AG04450 (cell line): ENCODE results near the gene WDR77. TPM values are rescaled to one million over a fixed set of nuclear protein-coding genes. Genes with fewer than 3 reads are reported as not detected.

Source experiments
- CTCF ChIA-PET: fragments of 300-600, 350-600 bp; formaldehyde crosslinking; extraction: SDS; loops from one replicate; lab custom pipeline; 2022; ENCODE audit warnings: antibody characterized with exemption, inconsistent platforms; lab: Charles Lee
- POLR2A ChIA-PET: fragments of 350-600 bp; formaldehyde crosslinking; extraction: SDS; loops from one replicate; lab custom pipeline; 2021; ENCODE audit warnings: antibody characterized with exemption, inconsistent platforms; lab: Yijun Ruan, JAX
- DNase-seq: peaks from one replicate; pipeline ENCODE4 v3.0.0-alpha.2; 2011; ENCODE audit warnings: low read depth, low spot score
- H3K27ac ChIP-seq: one replicate; pipeline ENCODE4 v1.5.1; 2012; ENCODE audit warnings: low read depth, low read length, control low read depth
- H3K27me3 ChIP-seq: one replicate; pipeline ENCODE4 v1.6.0; 2012; ENCODE audit warnings: low read length; ENCODE audit not compliant: control insufficient read depth, insufficient read depth
- H3K4me3 ChIP-seq: 2 replicates; pipeline ENCODE4 v1.5.1; 2011; ENCODE audit warnings: mild to moderate bottlenecking, low read depth, low read length, control low read depth
- H3K9me3 ChIP-seq: 2 replicates; pipeline ENCODE4 v1.5.1; 2012; ENCODE audit warnings: low read length; ENCODE audit not compliant: control insufficient read depth, insufficient read depth
- polyA minus RNA-seq: library from RNA; depleted of rRNA, polyadenylated mRNA; stranded (reverse); fragments of >200 nt; gene quantifications from 2 replicates; pipeline ENCODE4 v1.2.3, GENCODE V29; 2011; rRNA and poly(A)+ RNA removed
- polyA plus RNA-seq: library from polyadenylated mRNA; depleted of rRNA; stranded (reverse); fragments of >200 nt; gene quantifications from 2 replicates; pipeline ENCODE4 v1.2.3, GENCODE V29; 2011; rRNA removed
- TF ChIP-seq, protein P1 (sequence below): IDR thresholded peaks from 2 replicates; pipeline ENCODE4 v1.5.1; 2011; ENCODE audit warnings: low read depth, low read length, control low read depth, inconsistent platforms

Gene WDR77
- polyA plus RNA-seq (80.9 and 86.9 TPM in 2 replicates), polyA minus RNA-seq (75.9 and 86.0 TPM in 2 replicates)

DNA sequence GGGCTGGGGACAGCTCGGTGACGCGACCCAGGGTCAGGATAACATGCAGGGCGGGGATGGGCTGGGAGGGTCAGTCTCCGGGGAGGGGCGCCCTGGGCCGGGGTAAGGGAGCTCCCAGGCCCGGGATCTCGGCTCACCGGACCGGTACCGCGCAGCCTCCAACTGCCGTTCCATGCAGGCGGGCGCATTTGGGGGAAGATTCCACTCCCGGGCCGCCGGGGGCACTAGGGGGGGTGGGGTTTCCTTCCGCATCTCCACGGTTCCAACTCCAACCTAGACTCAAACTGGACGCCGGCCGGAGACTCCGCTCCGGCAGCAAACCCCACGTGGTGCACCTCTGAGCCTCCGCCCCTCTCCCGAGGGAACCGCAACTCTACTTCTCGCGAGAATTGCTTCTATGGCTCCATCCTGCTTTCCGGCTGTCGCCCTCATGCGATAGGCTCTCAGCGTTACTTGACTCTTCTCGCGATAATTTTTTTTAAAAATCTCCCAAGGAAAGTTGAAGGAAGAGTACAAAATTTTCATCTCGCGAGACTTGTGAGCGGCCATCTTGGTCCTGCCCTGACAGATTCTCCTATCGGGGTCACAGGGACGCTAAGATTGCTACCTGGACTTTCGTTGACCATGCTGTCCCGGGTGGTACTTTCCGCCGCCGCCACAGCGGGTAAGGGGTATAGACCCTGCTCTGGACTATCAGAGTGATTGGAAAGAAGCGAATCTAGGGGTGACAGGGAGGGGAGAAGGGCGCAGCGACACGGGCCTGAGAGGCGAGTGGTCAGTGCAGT lies at the start of gene WDR77, which contains the start of gene ATP5PB:
Gene WDR77 (minus strand): TSS at position 339 of the 785 bp plus-strand sequence. CDS start 87 bp downstream, at position 252.
Gene ATP5PB (plus strand): TSS at position 547 of the 785 bp plus-strand sequence. CDS start 78 bp downstream, at position 625.
- TF ChIP-seq, protein P1, sequence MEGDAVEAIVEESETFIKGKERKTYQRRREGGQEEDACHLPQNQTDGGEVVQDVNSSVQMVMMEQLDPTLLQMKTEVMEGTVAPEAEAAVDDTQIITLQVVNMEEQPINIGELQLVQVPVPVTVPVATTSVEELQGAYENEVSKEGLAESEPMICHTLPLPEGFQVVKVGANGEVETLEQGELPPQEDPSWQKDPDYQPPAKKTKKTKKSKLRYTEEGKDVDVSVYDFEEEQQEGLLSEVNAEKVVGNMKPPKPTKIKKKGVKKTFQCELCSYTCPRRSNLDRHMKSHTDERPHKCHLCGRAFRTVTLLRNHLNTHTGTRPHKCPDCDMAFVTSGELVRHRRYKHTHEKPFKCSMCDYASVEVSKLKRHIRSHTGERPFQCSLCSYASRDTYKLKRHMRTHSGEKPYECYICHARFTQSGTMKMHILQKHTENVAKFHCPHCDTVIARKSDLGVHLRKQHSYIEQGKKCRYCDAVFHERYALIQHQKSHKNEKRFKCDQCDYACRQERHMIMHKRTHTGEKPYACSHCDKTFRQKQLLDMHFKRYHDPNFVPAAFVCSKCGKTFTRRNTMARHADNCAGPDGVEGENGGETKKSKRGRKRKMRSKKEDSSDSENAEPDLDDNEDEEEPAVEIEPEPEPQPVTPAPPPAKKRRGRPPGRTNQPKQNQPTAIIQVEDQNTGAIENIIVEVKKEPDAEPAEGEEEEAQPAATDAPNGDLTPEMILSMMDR: no peak
- Histone ChIP-seq H3K4me3 (peak within 1 kb of the TSS; percentile 88), H3K9me3 (peaks cover 3% of the 10 kb centered on the region; the same call in 1 of the 2 replicates), H3K27me3 (no peaks in the 10 kb centered on the region), H3K27ac (peak within 1 kb of the TSS; percentile 53)
- POLR2A ChIA-PET: interaction anchor here (0.5 to 1.0 kb wide), 7 partner anchors 24 to 698 kb away, joined by 3 to 8 read pairs (median 3); no protein-coding TSS in a partner anchor
- CTCF ChIA-PET: interaction anchor here (0.6 to 1.2 kb wide), 3 partner anchors 33 to 83 kb away, joined by 3 to 5 read pairs (median 3); no protein-coding TSS in a partner anchor
- DNase-seq: peak; percentile 98

DNA sequence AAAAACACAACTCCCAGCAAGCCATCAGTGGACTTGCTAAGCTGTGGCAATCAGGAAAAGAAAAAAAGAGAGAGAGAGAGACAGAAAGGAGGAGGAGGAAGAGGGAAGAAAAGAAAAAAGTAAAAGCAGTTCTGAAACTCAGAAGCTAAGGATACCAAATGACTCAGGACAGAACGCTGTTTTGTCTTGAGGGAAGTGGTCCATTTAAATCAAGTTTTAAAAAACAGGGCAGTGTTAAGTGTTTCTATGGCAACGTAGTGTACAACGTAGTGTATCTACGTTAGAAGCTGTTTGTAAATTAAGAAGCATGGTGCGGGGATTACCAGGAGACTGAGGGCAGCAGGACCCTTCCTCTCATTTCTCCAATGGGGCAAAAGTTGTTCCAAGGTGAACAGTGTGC lies 48.5 kb upstream of the WDR77 start:
- Histone ChIP-seq H3K27me3 (peaks cover 27% of the 10 kb centered on the region), H3K9me3 (no peaks in the 10 kb centered on the region; the same call in 1 of the 2 replicates), H3K27ac (no peak overlapping the region), H3K4me3 (no peak overlapping the region)
- TF ChIP-seq, protein P1: no peak
- ChIA-PET POLR2A (no interaction called here), CTCF (interaction anchor here (0.9 to 7.2 kb wide), 3 partner anchors 10 to 272 kb away, joined by 4 to 72 read pairs (median 7); no protein-coding TSS in a partner anchor)
- DNase-seq: no peak

DNA sequence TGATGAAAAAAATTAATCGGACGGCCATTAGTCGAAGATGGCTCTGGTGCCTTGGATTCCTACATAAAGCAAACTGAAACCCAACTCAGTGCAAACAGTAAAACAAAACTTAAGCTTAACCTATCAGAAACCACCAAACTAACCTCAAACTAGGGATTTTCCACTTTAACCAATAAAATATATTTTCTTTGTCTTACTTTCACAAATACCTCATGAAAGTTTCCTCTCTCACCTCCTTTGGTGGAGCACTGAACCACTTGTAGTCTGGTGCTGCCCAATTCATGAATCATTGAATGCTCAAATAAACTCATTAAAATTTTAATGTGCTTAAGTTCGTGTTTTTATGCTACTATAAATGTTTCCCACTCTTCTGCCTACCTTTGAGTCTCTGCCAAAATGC lies 47.3 kb upstream of the WDR77 start:
- CTCF ChIA-PET: interaction anchor here (0.8 to 7.2 kb wide), 5 partner anchors 12 to 273 kb away, joined by 3 to 72 read pairs (median 7); no protein-coding TSS in a partner anchor

DNA sequence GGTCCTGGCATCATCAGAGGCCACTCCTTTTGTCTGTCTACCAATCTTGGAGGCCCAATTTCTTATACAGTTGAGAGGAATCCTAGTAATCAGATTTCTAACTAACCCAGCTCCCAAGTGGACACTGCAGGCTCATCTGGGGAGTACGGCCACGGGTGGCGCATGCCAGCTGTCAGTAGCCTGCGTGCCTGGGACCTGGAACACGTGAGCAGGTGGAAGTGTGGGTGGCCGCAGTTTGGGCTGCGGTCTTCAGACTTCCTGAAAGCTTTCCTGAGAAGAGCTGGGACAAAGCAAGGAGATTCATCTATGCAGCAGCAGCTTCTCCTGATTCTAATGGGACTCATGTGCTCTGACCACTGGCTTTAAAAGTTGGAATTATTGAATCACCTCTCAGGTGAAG lies 42.0 kb upstream of the WDR77 start:
- H3K27ac ChIP-seq: no peak overlapping the region
- DNase-seq: no peak
- TF ChIP-seq, protein P1: no peak
- H3K4me3 ChIP-seq: no peak overlapping the region
- ChIA-PET POLR2A (no interaction called here), CTCF (interaction anchor here (0.8 to 2.1 kb wide), 5 partner anchors 9 to 264 kb away, joined by 3 to 17 read pairs (median 4); no protein-coding TSS in a partner anchor)
- peaks cover 12% of the 10 kb centered on the region for H3K27me3 ChIP-seq
- H3K9me3 ChIP-seq: no peaks in the 10 kb centered on the region

More for the DNA sequence above, 47.3 kb upstream of the WDR77 start:
- Histone ChIP-seq H3K4me3 (no peak overlapping the region), H3K27ac (no peak overlapping the region), H3K9me3 (no peaks in the 10 kb centered on the region; the same call in 1 of the 2 replicates), H3K27me3 (peaks cover 27% of the 10 kb centered on the region)
- POLR2A ChIA-PET: no interaction called here
- TF ChIP-seq, protein P1: no peak
- no peak for DNase-seq
